CD14-positive monocyte (primary cell): ENCODE results near the gene LRP2BP. TPM values are rescaled to one million over a fixed set of nuclear protein-coding genes. Genes with fewer than 3 reads are reported as not detected.

Source experiments
- DNase-seq, 3 donors: peaks; one replicate each; pipeline ENCODE4 v3.0.0-alpha.2; 2011 to 2022
- H2AFZ ChIP-seq: 2 replicates; pipeline ENCODE4 v1.6.0; 2012; ENCODE audit warnings: mild to moderate bottlenecking, low read depth, low read length, inconsistent platforms; ENCODE audit not compliant: insufficient read depth, poor library complexity, severe bottlenecking
- H3K27ac ChIP-seq, 2 donors: 1 replicate in 1 of 2; 2 replicates in 1 of 2; pipeline ENCODE4 v1.5.1; 2012 to 2013; ENCODE audit warnings: low read length in 2 of 2, control low read depth in 1 of 2, inconsistent platforms in 1 of 2, low read depth in 1 of 2, mild to moderate bottlenecking in 1 of 2
- H3K27me3 ChIP-seq, 2 donors: one replicate each; pipeline versions ENCODE4 v1.6.0 to v1.6.1; 2011 to 2013; ENCODE audit warnings: low read length in 2 of 2; ENCODE audit not compliant: control insufficient read depth in 2 of 2, insufficient read depth in 2 of 2
- H3K36me3 ChIP-seq, 2 donors: replicated peaks in 1 of 2; 1 replicate in 1 of 2; 2 replicates in 1 of 2; pipeline versions ENCODE4 v1.5.1 to v1.6.1; 2012 to 2013; ENCODE audit warnings: low read length in 2 of 2, control low read depth in 1 of 2, inconsistent platforms in 1 of 2, mild to moderate bottlenecking in 1 of 2; ENCODE audit not compliant: insufficient read depth in 2 of 2, control insufficient read depth in 1 of 2
- H3K4me1 ChIP-seq, 2 donors: 1 replicate in 1 of 2; 2 replicates in 1 of 2; pipeline versions ENCODE4 v1.5.1 to v1.6.1; 2012 to 2013; ENCODE audit warnings: low read length in 2 of 2, control low read depth in 1 of 2, inconsistent platforms in 1 of 2, mild to moderate bottlenecking in 1 of 2, moderate library complexity in 1 of 2; ENCODE audit not compliant: insufficient read depth in 2 of 2, control insufficient read depth in 1 of 2
- H3K4me2 ChIP-seq: replicated peaks from 2 replicates; pipeline ENCODE3; 2012; ENCODE audit warnings: low read length, moderate library complexity, mild to moderate bottlenecking; ENCODE audit not compliant: poor library complexity, severe bottlenecking; ENCODE audit errors: extremely low read depth
- H3K4me3 ChIP-seq, 3 experiments: fragments of 200-600 bp in 1 of 3; sonication (generic) in 1 of 3; replicated peaks in 1 of 3; 1 replicate in 2 of 3; 2 replicates in 1 of 3; pipeline ENCODE4 v1.5.1; 2011 to 2013; ENCODE audit warnings: low read length in 3 of 3, mild to moderate bottlenecking in 3 of 3, control low read depth in 2 of 3, low read depth in 2 of 3, inconsistent platforms in 1 of 3, moderate library complexity in 1 of 3
- H3K79me2 ChIP-seq: 2 replicates; pipeline ENCODE4 v1.6.0; 2012; ENCODE audit warnings: mild to moderate bottlenecking, control low read depth, inconsistent platforms, low read length, moderate library complexity; ENCODE audit not compliant: insufficient read depth
- H3K9ac ChIP-seq: 2 replicates; pipeline ENCODE4 v1.6.0; 2017; ENCODE audit warnings: low read length, mild to moderate bottlenecking; ENCODE audit not compliant: insufficient read depth, poor library complexity, severe bottlenecking
- H3K9me3 ChIP-seq, 2 donors: replicated peaks in 1 of 2; 1 replicate in 1 of 2; 2 replicates in 1 of 2; pipeline versions ENCODE4 v1.5.1 to v1.6.1; 2012 to 2013; ENCODE audit warnings: low read length in 2 of 2, control low read depth in 1 of 2; ENCODE audit not compliant: control insufficient read depth in 1 of 2, insufficient read depth in 1 of 2
- H4K20me1 ChIP-seq: 2 replicates; pipeline ENCODE4 v1.6.0; 2012; ENCODE audit warnings: mild to moderate bottlenecking, low read length, control low read depth, moderate library complexity; ENCODE audit not compliant: insufficient read depth
- H3K27ac Mint-ChIP-seq, 7 donors: one replicate each; pipeline ENCODE4 v1.8.0; 2020; ENCODE audit warnings: mild to moderate bottlenecking in 7 of 7, mixed read lengths in 7 of 7, moderate library complexity in 6 of 7, inconsistent platforms in 2 of 7
- H3K27me3 Mint-ChIP-seq, 3 donors: one replicate each; pipeline ENCODE4 v1.8.0; 2021 to 2022; ENCODE audit warnings: low read depth in 3 of 3, mild to moderate bottlenecking in 3 of 3, mixed read lengths in 3 of 3, moderate library complexity in 3 of 3, inconsistent platforms in 1 of 3
- H3K36me3 Mint-ChIP-seq, 2 donors: one replicate each; pipeline ENCODE4 v1.8.0; 2020; ENCODE audit warnings: mixed read lengths in 2 of 2, inconsistent platforms in 1 of 2, mild to moderate bottlenecking in 1 of 2
- H3K4me1 Mint-ChIP-seq: one replicate; pipeline ENCODE4 v1.8.0; 2020; ENCODE audit warnings: mild to moderate bottlenecking, mixed read lengths
- H3K4me3 Mint-ChIP-seq, 2 donors: one replicate each; pipeline ENCODE4 v1.8.0; 2020; ENCODE audit warnings: mild to moderate bottlenecking in 2 of 2, mixed read lengths in 2 of 2, moderate library complexity in 1 of 2
- H3K9me3 Mint-ChIP-seq, 7 donors: one replicate each; pipeline ENCODE4 v1.8.0; 2020 to 2022; ENCODE audit warnings: mixed read lengths in 7 of 7, mild to moderate bottlenecking in 6 of 7, moderate library complexity in 6 of 7, inconsistent platforms in 2 of 7
- CTCF ChIP-seq: fragments of 200-600 bp; IDR thresholded peaks from one replicate; pipeline ENCODE4 v1.8.0; 2022; ENCODE audit warnings: antibody characterized with exemption, mild to moderate bottlenecking
- WGBS: methylation state at CpG from one replicate; pipeline ENCODE4 v1.1.5; 2013; ENCODE audit warnings: missing lambda C conversion rate; ENCODE audit not compliant: insufficient coverage; 5-methylcytosine and 5-hydroxymethylcytosine counted together
- intact Hi-C, 2 donors: fragments of 100-400 bp; cut with micrococcal nuclease; formaldehyde crosslinking; loops; one replicate each; pipeline versions ENCODE4 v1.15.0 to v1.15.1; 2023
- polyA minus RNA-seq: library from RNA; depleted of rRNA, polyadenylated mRNA; stranded (reverse); fragments of >200 nt; gene quantifications from 2 replicates; pipeline ENCODE4 v1.2.3, GENCODE V29; 2012
- polyA plus RNA-seq, 3 donors: library from polyadenylated mRNA; depleted of rRNA in 1 of 3; unstranded in 2 of 3; stranded (reverse) in 1 of 3; fragments of 300-500 nt in 2 of 3; fragments of >200 nt in 1 of 3; fragmentation: Illumina TruSeq in 2 of 3; gene quantifications; 1 replicate in 2 of 3; 2 replicates in 1 of 3; pipeline ENCODE4 v1.2.3, GENCODE V29; 2012 to 2021
- total RNA-seq, 12 experiments: library from RNA in 1 of 12; stranded (reverse) in 1 of 12; fragments of 120-200 nt in 1 of 12; gene quantifications; one replicate each; pipeline ENCODE4 v1.2.4 and lab custom pipeline; 2013 to 2026; ENCODE audit warnings: mixed read lengths in 6 of 12, inconsistent platforms in 1 of 12

Gene LRP2BP
- 1.6 TPM for total RNA-seq (2013)
- polyA plus RNA-seq (under 1 TPM; 0.04 to 0.10 (median 0.09) TPM), polyA minus RNA-seq (0.28 and 0.56 TPM in 2 replicates), total RNA-seq (lab: John Stamatoyannopoulos, UW) (0.12 to 7.8 (median 1.2) reads per million in 11 experiments)

GRCh38 chr4:185395238-185395955, at the start of gene LRP2BP:
TSS of gene LRP2BP (minus strand) at chr4:185395924. CDS start at chr4:185378186, 17,738 bp downstream.
- Histone ChIP-seq H3K4me2 (peak within 1 kb of the TSS; percentile 76), H3K4me1 (peaks cover 17 to 19% of the 10 kb centered on the region in 2 donors), H3K9me3 (no peaks in the 10 kb centered on the region), H4K20me1 (no peaks in the 10 kb centered on the region), H3K27me3 (peaks cover 0 to 8% of the 10 kb centered on the region in 2 donors), H3K27ac (peak within 1 kb of the TSS; percentile 88 to 96), H3K9ac (peak within 1 kb of the TSS; percentile 92), H2AFZ (peak within 1 kb of the TSS; percentile 86), H3K4me3 (peak within 1 kb of the TSS; percentile 63 to 81 (median 81)), H3K79me2 (no peaks in the 10 kb centered on the region), H3K36me3 (peaks cover 10 to 17% of the 10 kb centered on the region in 2 donors)
- intact Hi-C loops: no loop called here
- Mint-ChIP-seq H3K9me3 (peaks cover 0 to 2% (median 0%) of the 10 kb centered on the region in 7 donors), H3K36me3 (peaks cover 16 to 28% of the 10 kb centered on the region in 2 donors), H3K27me3 (peaks cover 11 to 17% (median 12%) of the 10 kb centered on the region in 3 donors), H3K4me3 (peak within 1 kb of the TSS; percentile 77 to 93), H3K4me1 (peaks cover 18% of the 10 kb centered on the region), H3K27ac (peak within 1 kb of the TSS; percentile 82 to 96 (median 94))
- WGBS: 0% methylated on average over 3 of the region's 12 CpGs
- DNase-seq: no peak
- TF ChIP-seq CTCF: no peak

GRCh38 chr4:185445209-185445608, 49.5 kb upstream of the LRP2BP start:
- Histone ChIP-seq H3K27ac (no peak overlapping the region), H3K36me3 (no peaks in the 10 kb centered on the region), H2AFZ (no peak overlapping the region), H3K79me2 (no peaks in the 10 kb centered on the region), H3K27me3 (peaks cover 3 to 7% of the 10 kb centered on the region in 2 donors), H4K20me1 (no peaks in the 10 kb centered on the region), H3K9ac (no peak overlapping the region), H3K9me3 (no peaks in the 10 kb centered on the region), H3K4me1 (no peaks in the 10 kb centered on the region), H3K4me3 (no peak overlapping the region), H3K4me2 (no peak overlapping the region)
- no peaks in the 10 kb centered on the region for H3K4me1 Mint-ChIP-seq
- no peak for TF ChIP-seq CTCF
- no peaks in the 10 kb centered on the region for H3K36me3 Mint-ChIP-seq
- H3K27ac Mint-ChIP-seq: no peak overlapping the region
- intact Hi-C loops: no loop called here
- H3K9me3 Mint-ChIP-seq: no peaks in the 10 kb centered on the region
- H3K4me3 Mint-ChIP-seq: no peak overlapping the region
- no peak for DNase-seq
- H3K27me3 Mint-ChIP-seq: peaks cover 7 to 13% (median 9%) of the 10 kb centered on the region in 3 donors
- no CpG with 5 or more reads among the region's 2 CpGs for WGBS
